ENCODE data around the gene HSD3B2. TPM values are rescaled to one million over a fixed set of nuclear protein-coding genes. Genes with fewer than 3 reads are reported as not detected.
A peak's percentile ranks its signal among the peaks of the same experiment; 100 is the strongest.

The HSD3B2 gene
- total RNA-seq, 1 experiment from 2014 or later: not detected

DNA sequence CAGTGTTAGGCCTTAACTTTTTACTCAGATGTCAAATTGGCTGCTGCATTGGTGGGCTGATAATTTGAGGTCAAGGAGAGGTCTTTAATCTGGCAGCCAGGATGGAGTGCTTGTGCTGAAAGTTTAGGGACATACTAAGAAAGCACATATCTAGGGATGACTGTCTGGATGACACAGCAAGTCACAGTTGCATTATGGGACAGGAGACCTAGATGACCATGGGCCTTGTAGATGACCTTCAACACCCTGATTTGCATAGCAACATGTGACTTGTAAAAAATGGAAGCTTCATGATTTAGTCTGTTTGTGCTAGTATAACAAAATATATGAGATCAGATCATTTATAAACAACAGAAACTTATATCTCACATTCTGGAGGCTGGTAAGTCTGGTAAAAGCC is 18.0 kb upstream of the HSD3B2 start:
- DNase-seq (ENCODE audit: low read depth): no peak

- no peak for DNase-seq (ENCODE audit: low read depth)
Observed at GRCh38 chr1:119397986-119398385, 17.0 kb upstream of the HSD3B2 start.

DNA sequence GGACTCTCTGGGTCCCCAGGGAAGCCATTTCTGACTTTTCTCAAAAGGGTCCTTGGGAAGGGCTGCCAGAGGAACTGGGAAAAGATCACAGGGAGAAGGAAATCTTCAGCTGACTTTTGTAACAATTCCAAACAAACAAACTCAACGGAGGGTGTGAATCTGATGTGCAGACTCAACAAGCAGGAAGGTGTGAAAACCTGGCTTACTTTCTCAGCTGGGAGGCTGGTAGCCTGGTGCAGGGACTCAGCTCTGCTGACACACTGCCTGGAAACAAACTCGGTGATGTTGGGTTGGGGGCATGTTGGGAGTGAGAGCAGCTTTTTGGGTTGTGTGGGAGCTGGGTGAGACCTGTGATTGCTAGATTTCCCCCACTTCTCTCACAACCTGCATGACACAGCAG is 10.2 kb upstream of the HSD3B2 start:
- no peak for DNase-seq (ENCODE audit: low read depth)

- no peak for DNase-seq (ENCODE audit: low read depth)
Observed at GRCh38 chr1:119409731-119410130, 5.2 kb upstream of the HSD3B2 start.

DNA sequence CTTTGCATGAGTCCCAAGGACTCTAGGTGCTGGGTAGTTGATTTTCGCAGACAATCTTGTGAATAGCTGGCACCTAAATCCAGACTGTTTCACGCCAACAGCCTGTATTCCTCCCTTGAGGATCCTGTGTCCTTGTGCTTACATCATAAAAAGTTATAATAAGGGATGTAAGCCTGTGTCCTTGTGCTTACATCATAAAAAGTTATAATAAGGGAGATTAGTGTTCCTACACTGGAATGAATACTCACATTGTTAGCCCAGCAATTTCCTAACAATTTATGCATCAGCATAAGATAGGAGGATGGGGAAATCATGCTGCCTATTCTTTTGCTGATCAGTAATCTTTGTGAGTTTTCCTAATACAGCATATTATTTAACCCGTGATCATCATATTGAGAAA is 4.0 kb upstream of the HSD3B2 start:
- DNase-seq (ENCODE audit: low read depth): no peak

GRCh38 chr1:119416006-119416640 is 1.2 kb downstream of the HSD3B2 start:
- no peak for DNase-seq (ENCODE audit: low read depth)

- DNase-seq (ENCODE audit: low read depth): no peak
Observed at GRCh38 chr1:119419109-119419508, 4.2 kb downstream of the HSD3B2 start.

DNA sequence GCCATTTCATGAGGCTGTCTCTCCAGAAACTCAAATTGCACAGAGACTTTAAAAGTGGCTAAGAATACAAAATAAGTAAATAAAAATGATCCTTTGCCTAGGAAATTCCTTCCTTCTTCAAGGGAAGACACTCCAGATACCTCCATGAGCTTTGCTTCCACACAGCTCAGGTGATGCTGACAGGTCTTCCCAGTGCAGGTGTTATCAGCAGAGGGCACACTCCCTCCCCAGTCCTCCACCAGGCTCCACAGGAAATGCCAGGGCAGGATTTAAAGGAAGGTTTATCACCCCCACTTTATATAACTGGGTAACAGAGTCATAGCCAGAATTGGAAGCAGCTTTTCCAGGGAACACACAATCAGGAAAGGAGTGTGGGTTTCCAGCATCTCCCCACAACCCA is 5.7 kb downstream of the HSD3B2 start:
- DNase-seq (ENCODE audit: low read depth): no peak

GRCh38 chr1:119422631-119423030 is 7.7 kb downstream of the HSD3B2 start:
- DNase-seq (ENCODE audit: low read depth): no peak

DNA sequence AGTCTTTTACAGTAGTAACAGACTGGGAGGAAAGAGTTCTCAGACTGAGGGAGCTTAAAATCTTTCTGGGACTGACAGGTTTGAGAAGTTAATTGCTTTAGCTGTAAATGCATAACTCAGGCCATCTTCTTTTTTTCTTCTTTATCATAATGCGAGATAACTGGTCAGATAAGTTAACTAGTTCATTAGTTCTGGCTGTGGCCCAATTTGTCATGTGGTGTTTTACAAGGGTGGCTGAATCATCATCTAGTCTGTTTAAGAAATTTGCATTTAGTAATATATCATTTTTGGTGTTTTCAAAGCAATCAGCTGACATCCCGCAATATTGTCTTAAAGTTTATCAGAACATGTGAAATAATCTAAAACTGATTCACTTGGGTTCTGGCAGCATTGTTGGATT is 14.0 kb downstream of the HSD3B2 start:
- no peak for DNase-seq (ENCODE audit: low read depth)

DNA sequence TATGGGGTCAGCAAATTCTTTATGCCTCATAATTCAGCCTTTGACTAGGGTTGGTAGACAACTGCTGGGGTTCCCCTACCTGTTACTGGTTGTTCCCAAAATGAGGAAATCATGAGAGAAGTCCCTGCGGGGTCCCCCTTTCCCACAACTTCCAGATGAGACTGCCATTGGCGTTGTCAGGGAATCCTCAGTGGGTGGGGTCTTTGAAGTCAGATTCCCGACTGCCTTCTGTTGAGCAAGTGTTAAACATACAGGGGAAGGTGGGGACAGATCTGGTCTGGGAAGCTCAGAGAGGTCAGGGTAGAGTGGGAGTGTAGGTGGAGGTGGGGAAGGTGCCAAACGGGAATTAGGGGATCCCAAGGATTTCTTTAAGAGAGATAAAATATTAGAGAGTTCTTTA is 14.7 kb downstream of the HSD3B2 start:
- no peak for DNase-seq (ENCODE audit: low read depth)

DNA sequence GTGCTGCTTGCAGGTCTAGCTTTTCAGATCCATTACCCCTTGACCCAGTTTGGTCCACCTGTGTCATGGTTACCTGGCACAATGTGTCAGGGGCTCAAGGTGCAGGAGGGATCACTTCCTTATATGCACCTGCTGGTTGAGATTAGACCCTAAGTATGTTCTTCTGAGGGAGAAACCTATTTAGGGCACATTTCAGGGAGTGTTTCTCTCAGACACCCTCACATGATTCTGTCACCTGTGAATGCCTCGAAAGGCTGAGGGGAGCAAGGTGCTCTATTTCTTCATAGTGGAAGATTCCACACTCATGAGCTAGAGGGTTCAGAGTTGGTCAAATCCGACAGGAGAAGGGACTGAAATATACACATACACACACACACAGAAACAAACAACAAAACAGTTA is 15.5 kb downstream of the HSD3B2 start:
- no peak for DNase-seq (ENCODE audit: low read depth)

DNA sequence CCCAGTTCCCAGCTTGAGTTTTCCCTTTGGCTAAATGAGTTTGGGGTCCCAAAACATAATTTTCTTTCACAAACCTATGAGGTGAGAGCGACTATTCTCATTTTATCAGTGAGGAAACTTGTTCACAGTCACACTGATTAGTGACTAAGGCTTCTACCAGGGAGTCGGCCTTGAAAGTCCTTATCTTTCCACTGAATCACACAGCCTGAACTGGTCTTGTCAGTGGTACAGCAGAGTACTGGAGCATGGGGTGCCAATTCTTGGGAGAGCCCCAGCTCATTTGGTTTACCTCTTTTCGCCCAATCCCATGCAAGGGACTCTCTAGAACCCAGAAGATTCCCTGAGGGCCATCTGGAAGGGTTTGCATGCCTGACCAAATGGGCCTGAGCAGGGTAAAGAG is 16.9 kb downstream of the HSD3B2 start:
- no peak for DNase-seq (ENCODE audit: low read depth)

GRCh38 chr1:119435052-119435451 is 20.1 kb downstream of the HSD3B2 start:
- DNase-seq (ENCODE audit: low read depth): peak; percentile 35

- DNase-seq (ENCODE audit: low read depth): no peak
Observed at GRCh38 chr1:119438761-119439160, 23.8 kb downstream of the HSD3B2 start.

DNA sequence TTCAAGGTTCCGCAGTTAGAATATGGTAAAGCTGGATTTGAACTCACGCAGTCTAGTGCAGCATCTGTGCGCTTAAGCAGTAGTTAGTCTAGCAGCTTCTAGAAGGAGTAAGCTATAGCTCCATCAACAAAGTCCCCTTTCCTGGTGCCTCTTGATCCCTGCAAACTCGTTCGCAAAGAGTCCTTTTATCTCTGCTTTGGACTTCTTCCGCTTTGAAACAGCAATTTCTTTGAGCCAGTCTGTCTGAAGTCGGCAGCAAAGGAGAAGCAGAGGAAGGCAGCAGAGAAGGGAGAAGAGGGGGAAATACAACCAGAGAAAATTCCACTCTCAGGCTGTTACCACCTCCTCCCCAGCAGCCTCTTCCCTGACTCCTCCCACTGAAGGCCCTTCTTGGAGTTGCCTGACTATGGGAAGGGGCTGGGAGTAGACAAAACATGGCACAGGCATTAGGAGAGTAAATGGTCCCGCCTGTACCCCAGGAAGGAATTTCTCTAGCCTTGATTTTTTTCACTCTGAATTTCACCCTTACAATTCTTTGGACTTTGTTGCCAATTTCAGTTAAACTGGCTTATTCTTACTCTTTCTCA is 25.9 kb downstream of the HSD3B2 start:
- no peak for DNase-seq (ENCODE audit: low read depth)

GRCh38 chr1:119442756-119443155 is 27.8 kb downstream of the HSD3B2 start:
- no peak for DNase-seq (ENCODE audit: low read depth)

DNA sequence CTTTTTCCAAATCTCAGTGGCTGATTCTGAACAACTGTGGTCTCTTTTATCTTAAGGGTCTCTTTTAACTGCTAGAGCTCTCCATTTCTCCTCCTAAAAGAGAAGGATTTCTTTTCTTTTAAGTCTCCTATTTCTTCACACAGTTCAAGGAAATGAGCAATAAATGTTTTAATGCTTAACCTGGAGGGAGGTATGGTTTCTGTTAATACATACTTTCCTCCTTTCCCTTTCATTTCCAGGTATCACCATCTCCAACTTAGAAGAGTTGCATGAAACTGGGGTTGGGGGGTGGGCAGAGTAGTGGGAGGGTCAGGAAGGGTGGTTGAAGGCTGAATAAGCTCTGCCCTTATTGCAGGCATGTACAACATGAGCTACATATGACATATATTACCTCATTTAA is 31.4 kb downstream of the HSD3B2 start:
- DNase-seq (ENCODE audit: low read depth): no peak

DNA sequence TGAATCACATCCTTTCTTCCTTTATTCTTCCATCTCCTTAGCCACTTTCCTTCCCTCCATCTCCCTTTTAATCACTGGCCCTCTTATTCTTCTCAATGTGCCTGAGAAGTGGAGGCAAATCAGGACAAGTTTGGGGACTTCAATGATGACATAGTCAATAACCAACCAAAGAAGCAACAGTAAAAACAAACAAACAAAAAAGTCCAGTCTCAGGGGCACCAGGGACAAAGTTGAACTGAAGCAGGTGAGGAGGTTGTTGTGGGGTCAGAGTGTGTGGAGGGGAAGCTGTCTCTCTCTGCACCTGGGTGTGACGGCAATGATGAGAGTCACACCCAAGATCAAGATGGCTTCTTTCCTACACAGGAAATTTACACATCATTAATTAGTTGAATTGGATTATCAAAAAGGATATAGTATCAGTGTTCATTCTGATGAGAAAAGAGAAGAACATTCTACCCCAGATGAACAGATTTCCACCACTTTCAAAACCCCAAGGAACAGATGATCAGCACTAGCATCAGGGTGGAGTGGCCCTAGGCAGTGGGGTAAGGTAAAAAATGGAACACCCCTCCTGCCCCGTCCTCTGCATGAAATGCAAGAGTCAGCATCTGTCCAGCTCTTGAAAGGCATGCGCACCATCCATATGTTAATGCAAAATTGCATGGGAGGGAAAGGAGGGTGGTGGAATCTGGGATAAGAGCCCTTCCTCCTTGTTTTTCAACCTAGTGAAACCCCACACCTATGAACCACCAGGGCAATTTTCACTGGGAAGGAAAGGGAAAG is 32.6 kb downstream of the HSD3B2 start:
- no peak for DNase-seq (ENCODE audit: low read depth)

DNA sequence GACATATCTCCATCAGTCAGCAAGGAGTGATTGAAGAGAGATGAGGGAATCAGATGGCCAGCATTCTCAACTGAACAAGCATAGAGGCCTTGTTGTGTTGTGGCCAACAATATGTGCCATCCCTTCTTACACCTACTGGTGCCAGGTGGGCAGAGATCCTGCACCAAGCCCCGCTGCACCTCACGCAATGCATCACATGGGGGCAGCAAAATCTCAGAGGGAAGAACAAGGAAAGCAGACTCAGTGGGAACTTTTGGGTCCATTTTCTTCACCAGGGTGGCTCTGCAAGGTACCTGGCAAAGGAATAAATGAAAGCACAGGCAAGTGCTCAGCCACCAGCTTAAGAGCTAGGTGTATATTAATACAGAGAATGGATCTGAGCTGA is 33.2 kb downstream of the HSD3B2 start:
- no peak for DNase-seq (ENCODE audit: low read depth)

- peak; percentile 11 for DNase-seq (ENCODE audit: low read depth)
Observed at GRCh38 chr1:119449971-119450370, 35.0 kb downstream of the HSD3B2 start.

DNA sequence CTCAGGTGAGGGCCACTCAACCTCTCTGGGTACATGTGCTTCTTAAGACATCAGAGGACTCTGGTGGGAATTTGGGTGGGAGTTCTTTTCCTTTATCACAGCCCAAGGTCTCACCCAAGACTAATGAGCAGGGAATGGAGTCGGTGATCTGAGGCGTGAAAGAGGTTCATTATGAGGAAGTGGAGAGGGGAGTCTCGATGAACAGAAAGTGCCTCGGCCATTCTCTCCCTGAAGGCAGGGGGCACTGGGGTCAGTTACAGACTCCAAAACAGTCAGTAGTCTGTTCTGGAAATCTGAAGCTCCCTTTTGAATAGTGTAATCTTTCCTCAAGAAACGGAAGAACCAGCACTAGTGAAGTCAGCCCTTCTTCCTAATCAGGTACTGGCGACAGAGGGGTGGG is 36.2 kb downstream of the HSD3B2 start:
- no peak for DNase-seq (ENCODE audit: low read depth)

DNA sequence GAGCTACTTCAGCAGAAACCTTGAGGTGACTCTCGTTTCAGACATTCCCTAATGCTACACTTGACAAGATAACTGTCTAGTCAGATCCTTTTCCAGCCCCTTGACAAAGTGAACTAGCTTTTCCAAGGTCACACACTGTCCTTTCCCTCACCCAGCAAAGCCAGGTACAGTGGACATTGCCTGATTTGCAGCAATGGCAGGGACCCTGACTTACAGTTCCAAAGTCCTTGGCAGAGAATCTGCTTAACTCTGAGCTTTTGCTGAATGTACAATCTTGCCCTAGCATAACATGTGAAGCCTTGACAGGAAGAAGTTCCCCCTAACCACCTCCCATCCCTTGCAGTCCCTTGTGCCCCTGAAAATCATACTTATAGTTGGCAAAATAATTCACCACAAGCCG is 37.1 kb downstream of the HSD3B2 start:
- no peak for DNase-seq (ENCODE audit: low read depth)
